Gastroesophageal sphincter (tissue), 4 donors: Measurements from ENCODE around the gene STX4. TPM values are rescaled to one million over a fixed set of nuclear protein-coding genes. Genes with fewer than 3 reads are reported as not detected.
"Not testable (repeated sequence)": the region's sequence is repeated elsewhere in the genome, so short reads cannot be mapped to it uniquely, and the experiment has no call there.

Experiments
- ATAC-seq: fragments of 150-250 bp; one replicate; pipeline ENCODE4 v1.9.1; 2016; ENCODE audit warnings: mild to moderate bottlenecking, moderate library complexity
- H3K27ac ChIP-seq, 4 donors: fragments of 200-600 bp; sonication (generic) in 3 of 4; 1 replicate in 3 of 4; 2 replicates in 1 of 4; pipeline ENCODE4 v1.5.1; 2016 to 2019
- H3K27me3 ChIP-seq: fragments of 200-600 bp; sonication (generic); one replicate; pipeline ENCODE4 v1.5.1; 2019
- H3K36me3 ChIP-seq, 2 donors: fragments of 200-600 bp; sonication (generic); one replicate each; pipeline ENCODE4 v1.5.1; 2019; ENCODE audit warnings: control low read depth in 1 of 2
- H3K4me1 ChIP-seq, 3 donors: fragments of 200-600 bp; sonication (generic); 1 replicate in 2 of 3; 2 replicates in 1 of 3; pipeline ENCODE4 v1.5.1; 2016 to 2019; ENCODE audit warnings: control low read depth in 2 of 3
- H3K4me3 ChIP-seq, 2 donors: fragments of 200-600 bp; sonication (generic); one replicate each; pipeline ENCODE4 v1.5.1; 2019; ENCODE audit warnings: mild to moderate bottlenecking in 1 of 2, moderate library complexity in 1 of 2
- H3K9me3 ChIP-seq, 3 donors: fragments of 200-600 bp; sonication (generic); one replicate each; pipeline ENCODE4 v1.5.1; 2017 to 2019; ENCODE audit warnings: control low read depth in 2 of 3
- EP300 ChIP-seq: sonication (generic); formaldehyde crosslinking; IDR thresholded peaks from one replicate; pipeline ENCODE4 v1.6.1; 2017; ENCODE audit warnings: antibody characterized with exemption, mild to moderate bottlenecking
- POLR2A ChIP-seq, 2 donors: fragments of 450-650 bp; IDR thresholded peaks; one replicate each; pipeline ENCODE4 v1.6.1; 2017; ENCODE audit warnings: antibody characterized with exemption in 2 of 2, mild to moderate bottlenecking in 2 of 2, moderate library complexity in 1 of 2
- POLR2AphosphoS5 ChIP-seq: sonication (generic); formaldehyde crosslinking; IDR thresholded peaks from one replicate; pipeline ENCODE4 v1.6.1; 2017; ENCODE audit warnings: antibody characterized with exemption
- WGBS, 2 donors: methylation state at CpG; one replicate each; pipeline ENCODE4 v1.1.5; 2018; ENCODE audit warnings: low coverage in 1 of 2; 5-methylcytosine and 5-hydroxymethylcytosine counted together
- total RNA-seq, 4 donors: library from RNA; depleted of rRNA; stranded (reverse); fragments of >200 nt; gene quantifications; one replicate each; pipeline ENCODE4 v1.1.0, GENCODE V29; 2016
- TF ChIP-seq, protein P1 (sequence below), 4 experiments: fragments of 200-600 bp in 2 of 4; fragments of 450-650 bp in 2 of 4; sonication (generic) in 1 of 4; IDR thresholded peaks; one replicate each; pipeline ENCODE4 v1.5.1; 2017 to 2019; ENCODE audit warnings: antibody characterized with exemption in 4 of 4, mild to moderate bottlenecking in 2 of 4, moderate library complexity in 2 of 4

STX4 gene
- total RNA-seq, 4 donors from 2014 or later = 32.2 to 40.6 (median 37.2) TPM

DNA sequence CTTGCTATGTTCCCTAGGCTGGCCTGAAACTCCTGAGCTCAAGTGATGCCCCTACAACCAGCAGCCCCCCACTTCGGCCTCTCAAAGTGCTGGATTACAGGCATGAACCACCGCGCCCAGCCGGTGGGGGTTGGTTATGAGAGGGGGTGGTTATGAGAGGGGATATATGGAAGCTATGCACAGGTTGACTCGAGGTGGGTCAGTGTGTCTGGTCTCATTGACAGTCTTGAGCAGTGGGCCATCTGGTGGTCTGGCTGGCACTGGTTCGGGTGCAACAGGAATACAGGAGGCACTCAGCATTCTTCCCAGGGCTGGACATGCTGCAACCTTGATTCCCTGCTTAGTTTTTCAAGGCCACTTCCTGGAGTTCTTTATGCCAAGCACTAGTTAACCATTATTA is 17.3 kb upstream of the STX4 start:
- Histone ChIP-seq H3K4me3 (no peak overlapping the region), H3K27me3 (peaks cover 60% of the 10 kb centered on the region), H3K9me3 (no peaks in the 10 kb centered on the region), H3K36me3 (no peaks in the 10 kb centered on the region), H3K27ac (no peak overlapping the region), H3K4me1 (peaks cover 0 to 2% (median 0%) of the 10 kb centered on the region in 3 donors)
- TF ChIP-seq POLR2A (IDR thresholded peaks at IDR 0.05) = no peak
- no peak for TF ChIP-seq POLR2AphosphoS5
- no peak for TF ChIP-seq EP300
- TF ChIP-seq, protein P1, sequence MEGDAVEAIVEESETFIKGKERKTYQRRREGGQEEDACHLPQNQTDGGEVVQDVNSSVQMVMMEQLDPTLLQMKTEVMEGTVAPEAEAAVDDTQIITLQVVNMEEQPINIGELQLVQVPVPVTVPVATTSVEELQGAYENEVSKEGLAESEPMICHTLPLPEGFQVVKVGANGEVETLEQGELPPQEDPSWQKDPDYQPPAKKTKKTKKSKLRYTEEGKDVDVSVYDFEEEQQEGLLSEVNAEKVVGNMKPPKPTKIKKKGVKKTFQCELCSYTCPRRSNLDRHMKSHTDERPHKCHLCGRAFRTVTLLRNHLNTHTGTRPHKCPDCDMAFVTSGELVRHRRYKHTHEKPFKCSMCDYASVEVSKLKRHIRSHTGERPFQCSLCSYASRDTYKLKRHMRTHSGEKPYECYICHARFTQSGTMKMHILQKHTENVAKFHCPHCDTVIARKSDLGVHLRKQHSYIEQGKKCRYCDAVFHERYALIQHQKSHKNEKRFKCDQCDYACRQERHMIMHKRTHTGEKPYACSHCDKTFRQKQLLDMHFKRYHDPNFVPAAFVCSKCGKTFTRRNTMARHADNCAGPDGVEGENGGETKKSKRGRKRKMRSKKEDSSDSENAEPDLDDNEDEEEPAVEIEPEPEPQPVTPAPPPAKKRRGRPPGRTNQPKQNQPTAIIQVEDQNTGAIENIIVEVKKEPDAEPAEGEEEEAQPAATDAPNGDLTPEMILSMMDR (IDR thresholded peaks at IDR 0.05) = no peak
- WGBS, 2 donors = 43 to 53% methylated on average over 2 to 4 of the region's 6 CpGs
- no peak for ATAC-seq

GRCh38 chr16:31017756-31018155 is 15.6 kb upstream of the STX4 start:
- not testable (repeated sequence) for H3K9me3 ChIP-seq, H3K36me3 ChIP-seq, H3K27ac ChIP-seq, H3K4me3 ChIP-seq, ATAC-seq, H3K4me1 ChIP-seq
- 88 to 93% methylated on average over 4 of the region's 10 CpGs for WGBS, 2 donors
- peaks cover 42% of the 10 kb centered on the region for H3K27me3 ChIP-seq

DNA sequence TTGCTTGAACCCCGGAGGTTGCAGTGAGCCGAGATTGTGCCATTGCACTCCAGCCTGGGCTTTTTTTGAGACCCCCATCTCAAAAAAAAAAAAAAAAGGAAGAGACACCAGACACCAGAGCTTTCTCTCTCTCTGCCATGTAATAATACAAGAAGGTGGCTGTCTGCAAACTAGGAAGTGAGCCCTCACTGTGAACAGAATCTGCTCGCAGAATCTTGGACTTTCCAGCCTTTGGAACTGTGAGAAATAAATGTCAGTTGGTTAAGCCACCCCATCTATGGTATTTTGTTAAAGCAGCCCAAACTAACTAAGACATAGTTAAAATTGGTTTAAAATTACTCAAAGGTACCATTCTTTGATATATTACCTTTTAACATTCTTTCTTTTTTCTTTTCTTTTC is 12.8 kb upstream of the STX4 start:
- no peak overlapping the region for H3K4me3 ChIP-seq
- H3K4me1 ChIP-seq = no peaks in the 10 kb centered on the region
- TF ChIP-seq, protein P1 (IDR thresholded peaks at IDR 0.05) = no peak
- no peak for TF ChIP-seq POLR2A (IDR thresholded peaks at IDR 0.05)
- TF ChIP-seq EP300 = no peak
- no peak for TF ChIP-seq POLR2AphosphoS5
- no peaks in the 10 kb centered on the region for H3K9me3 ChIP-seq
- peaks cover 20% of the 10 kb centered on the region for H3K27me3 ChIP-seq
- H3K27ac ChIP-seq = no peak overlapping the region
- no peak for ATAC-seq
- H3K36me3 ChIP-seq = no peaks in the 10 kb centered on the region
- 93 to 94% methylated on average over 1 to 2 of the region's 3 CpGs for WGBS, 2 donors

- ATAC-seq = no peak
- H3K4me3 ChIP-seq = no peak overlapping the region
These were observed 10.7 kb upstream of the STX4 start for GRCh38 chr16:31022544-31023251.

DNA sequence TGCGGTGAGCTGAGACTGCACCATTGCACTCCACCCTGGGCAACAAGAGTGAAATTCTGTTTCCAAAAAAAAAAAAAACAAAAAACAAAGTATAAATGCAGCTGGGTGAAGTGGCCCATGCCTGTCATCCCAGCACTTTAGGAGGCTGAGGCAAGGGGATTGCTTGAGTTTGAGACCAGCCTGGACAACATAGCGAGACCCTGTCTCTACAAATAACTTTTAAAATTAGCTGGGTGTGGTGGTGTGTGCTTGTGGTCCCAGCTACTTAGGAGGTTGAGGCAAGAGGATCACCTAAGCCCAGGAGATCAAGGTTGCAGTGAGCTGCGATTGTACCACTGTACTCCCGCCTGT is 10.1 kb upstream of the STX4 start:
- WGBS, 2 donors = 97 to 100% methylated on average over 3 to 4 of the region's 4 CpGs

More at GRCh38 chr16:31022544-31023251, 10.7 kb upstream of the STX4 start:
- Histone ChIP-seq H3K4me1 (no peaks in the 10 kb centered on the region), H3K36me3 (no peaks in the 10 kb centered on the region), H3K9me3 (no peaks in the 10 kb centered on the region), H3K27me3 (peaks cover 2% of the 10 kb centered on the region), H3K27ac (no peak overlapping the region)
- 75 to 85% methylated on average over 7 to 10 of the region's 12 CpGs for WGBS, 2 donors
- TF ChIP-seq POLR2A (IDR thresholded peaks at IDR 0.05) = no peak
- TF ChIP-seq POLR2AphosphoS5 = no peak
- TF ChIP-seq, protein P1 (IDR thresholded peaks at IDR 0.05) = no peak
- no peak for TF ChIP-seq EP300

More for the DNA sequence above, 10.1 kb upstream of the STX4 start:
- no peak for ATAC-seq
- Histone ChIP-seq H3K4me1 (no peaks in the 10 kb centered on the region), H3K36me3 (no peaks in the 10 kb centered on the region), H3K9me3 (no peaks in the 10 kb centered on the region), H3K27me3 (no peaks in the 10 kb centered on the region), H3K4me3 (no peak overlapping the region), H3K27ac (no peak overlapping the region)
- TF ChIP-seq POLR2AphosphoS5 = no peak
- TF ChIP-seq, protein P1 (IDR thresholded peaks at IDR 0.05) = no peak
- no peak for TF ChIP-seq EP300
